GM19099 (cell line): Measurements from ENCODE around the gene ZFAND3.

Experiments
- POLR2A ChIP-seq: IDR thresholded peaks from 3 replicates; pipeline ENCODE4 v1.6.1; 2011; ENCODE audit warnings: low read depth; ENCODE audit not compliant: insufficient read length; ENCODE audit errors: extremely low read depth

The ZFAND3 gene

DNA sequence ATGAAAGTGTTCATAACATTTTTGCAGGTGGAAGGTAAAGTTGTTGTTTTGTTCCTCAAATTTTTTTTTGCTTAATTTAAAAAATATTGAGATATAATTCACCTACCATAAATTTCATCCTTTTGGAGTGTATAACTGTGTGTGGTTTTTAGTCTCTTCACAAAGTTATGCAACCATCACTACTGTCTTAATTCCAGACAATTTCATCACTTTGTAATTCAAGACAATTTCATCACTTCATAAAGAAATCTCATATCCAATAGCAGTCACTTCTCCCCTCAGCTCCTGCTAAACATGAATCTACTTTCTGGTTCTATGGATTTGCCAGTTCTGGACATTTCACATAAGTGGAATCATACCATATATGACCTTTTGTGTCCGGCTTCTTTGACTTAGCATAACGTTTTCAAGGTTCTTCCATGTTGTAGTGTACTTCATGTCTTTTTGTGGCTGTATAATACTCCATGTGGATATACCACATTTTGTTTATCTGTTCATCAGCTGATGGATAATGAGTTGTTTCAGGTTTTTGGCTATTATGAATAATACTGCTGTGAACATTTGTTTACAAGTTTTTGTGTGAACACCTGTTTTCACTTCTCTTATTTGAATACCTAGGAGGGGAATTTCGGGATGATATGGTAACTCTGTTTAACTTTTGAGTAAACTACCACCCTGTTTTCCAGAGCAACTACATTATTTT lies 18.8 kb downstream of the ZFAND3 start:
- no peak for TF ChIP-seq POLR2A

DNA sequence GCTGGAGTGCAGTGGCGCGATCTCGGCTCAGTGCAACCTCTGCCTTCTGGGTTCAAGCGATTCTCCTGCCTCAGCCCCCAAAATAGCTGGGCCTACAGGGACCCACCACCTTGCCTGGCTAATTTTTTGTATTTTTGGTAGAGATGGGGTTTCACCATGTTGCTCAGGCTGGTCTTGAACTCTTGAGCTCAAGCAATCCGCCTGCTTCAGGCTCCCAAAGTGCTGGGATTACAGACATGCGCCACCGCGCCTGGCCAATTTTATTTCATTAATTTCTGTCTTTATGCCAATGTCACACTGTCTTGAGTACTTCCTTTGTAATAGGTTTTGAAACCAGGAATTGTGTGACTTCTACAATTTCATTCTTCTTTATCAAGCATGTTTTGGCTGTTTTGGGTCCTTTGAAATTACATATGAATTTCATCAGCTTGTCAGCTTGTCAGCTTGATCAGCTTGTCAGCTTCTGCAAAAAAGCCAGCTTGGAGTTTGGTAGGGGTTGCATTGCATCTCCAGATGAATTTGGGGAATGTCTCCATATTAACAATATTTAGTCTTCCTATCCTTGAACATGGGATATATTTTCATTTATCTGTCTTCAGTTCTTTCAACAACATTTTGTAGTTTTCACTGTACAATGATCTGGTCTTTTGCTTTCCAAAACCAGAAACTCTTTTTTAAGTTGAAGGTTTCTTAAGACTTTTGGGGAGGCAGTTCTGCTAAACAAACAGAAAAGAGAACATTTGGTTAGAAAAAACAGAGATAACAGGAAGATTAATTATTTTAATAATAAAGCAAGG lies 20.8 kb downstream of the ZFAND3 start:
- TF ChIP-seq POLR2A = no peak

DNA sequence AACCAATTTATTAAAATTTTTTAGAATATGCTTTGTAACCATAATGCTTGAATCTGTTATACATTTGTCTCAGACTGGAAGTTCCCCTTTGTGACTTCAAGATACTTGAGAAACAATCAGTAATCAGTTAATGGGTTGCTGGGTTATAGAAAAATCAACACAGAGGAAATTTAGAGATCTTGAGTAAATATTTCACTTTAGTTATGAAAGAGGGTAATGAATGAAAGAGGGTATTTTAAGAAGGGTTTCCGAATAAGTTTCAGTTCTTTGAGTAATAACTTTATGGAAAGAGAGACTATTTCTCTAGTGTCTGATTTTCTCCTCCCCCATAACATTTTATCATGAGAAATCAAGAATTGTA lies 21.4 kb downstream of the ZFAND3 start:
- no peak for TF ChIP-seq POLR2A

DNA sequence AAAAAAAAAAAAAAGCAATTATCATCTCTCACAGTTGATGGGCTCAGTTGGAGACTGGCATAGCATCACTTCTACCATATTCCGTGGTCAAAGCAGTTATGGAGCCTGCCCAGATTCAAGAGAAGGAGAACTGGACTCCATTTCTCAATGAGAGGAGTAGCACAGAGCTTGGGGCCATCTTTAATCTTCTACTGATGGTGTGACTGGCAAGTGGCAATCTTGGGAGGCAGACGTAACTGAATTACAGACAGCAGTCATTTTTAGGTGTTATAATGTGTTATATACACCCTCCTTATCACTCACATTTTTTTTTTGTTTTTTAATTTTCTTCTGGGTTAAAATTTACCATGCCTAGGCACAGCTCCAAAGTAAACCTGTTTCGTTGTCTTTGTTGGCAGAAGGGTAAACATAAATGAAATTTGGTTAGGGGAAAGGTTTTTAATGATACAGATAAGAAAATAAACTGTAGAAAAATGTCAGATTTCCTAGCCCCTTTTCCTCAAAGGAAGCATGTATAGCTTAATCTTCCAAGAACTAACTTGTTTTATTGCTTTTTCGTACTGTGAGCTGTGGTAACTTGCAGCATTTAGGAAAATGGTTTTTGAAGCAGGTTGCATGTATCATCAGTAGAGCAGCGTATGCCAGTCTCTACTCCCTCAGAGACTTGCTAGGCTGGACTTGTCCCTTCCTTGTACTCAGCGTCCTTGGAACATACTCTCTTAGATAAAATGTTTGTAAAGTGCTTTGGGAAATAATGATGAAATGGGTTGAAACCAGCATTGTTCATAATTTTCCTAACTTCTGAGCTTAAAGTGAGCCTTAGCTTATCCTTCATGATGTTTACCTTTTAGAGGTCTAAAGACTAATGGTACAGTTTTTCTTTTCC lies 25.7 kb downstream of the ZFAND3 start:
- TF ChIP-seq POLR2A = no peak

DNA sequence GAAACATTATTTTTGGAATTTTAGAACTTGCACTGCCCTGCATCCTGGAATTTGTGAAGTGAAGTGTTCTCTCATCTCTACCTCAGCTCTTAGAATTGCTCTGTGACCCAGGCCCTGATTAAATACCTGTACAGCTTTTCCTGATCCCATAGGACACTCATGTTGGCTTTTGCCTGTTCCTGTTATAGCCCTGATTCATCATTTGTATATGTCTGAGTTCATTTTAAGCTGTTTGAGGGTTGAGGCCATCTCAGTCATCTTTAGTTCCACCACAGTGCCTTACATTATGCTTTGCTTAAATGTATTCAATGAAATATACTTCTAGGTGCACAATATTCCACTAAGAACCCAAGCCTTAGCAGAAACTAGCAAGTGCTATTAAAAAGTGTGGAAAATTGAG lies 26.4 kb downstream of the ZFAND3 start:
- TF ChIP-seq POLR2A = no peak

DNA sequence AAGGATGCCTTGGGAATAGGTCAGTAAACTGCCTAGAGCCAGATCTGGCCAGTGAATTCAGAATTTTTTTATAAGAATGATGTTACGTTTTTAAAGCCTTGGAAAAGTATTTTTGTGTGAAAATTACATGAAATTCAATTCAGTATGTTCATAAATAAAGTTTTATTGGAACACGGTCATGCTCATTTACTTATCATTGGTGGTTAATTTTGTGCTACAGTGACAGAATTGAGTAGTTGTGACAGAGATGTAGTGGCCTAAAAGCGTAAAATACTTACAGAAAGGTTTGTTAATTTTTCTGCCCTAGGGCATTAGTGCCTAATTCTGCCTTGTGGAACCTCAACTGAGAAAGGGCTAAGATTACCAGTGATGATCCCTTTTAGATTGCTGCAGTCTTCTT lies 28.2 kb downstream of the ZFAND3 start:
- no peak for TF ChIP-seq POLR2A

DNA sequence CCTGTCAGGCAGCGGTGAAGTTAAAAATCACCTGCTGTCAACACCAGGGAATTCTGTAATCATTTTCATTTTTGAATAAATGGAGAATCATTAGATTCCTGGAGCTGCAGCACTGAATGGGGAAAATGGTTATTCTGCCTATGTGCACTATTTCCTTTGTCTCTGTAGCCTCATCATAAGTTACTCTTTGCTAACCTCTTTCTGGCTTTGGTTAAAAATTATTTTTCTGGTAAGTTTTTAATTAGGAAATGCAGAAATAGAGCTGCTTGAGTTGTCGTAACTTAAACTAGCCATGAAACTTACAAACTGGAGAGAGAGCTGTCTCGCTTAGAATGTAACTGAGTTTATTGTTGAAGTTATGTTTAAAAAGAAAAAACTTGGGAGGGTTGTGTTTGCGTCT lies 28.8 kb downstream of the ZFAND3 start:
- TF ChIP-seq POLR2A = no peak

DNA sequence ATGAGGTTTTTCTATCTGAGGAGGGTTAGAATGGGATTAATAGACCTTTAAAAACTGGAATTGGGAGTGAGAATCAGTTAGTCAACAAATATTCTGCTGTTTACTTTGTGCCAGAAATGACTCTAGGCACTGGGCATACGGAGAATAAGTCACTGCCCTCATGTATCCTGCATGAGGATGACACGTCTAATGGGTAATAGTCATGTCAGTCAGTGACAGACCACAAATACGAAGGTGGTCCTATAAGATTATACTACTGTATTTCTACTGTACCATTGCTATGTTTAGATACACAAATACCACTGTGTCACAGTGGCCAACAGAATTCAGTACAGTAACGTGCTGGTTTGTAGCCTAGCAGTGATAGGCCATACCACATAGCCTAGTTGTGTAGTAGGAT lies 30.7 kb downstream of the ZFAND3 start:
- TF ChIP-seq POLR2A = no peak

DNA sequence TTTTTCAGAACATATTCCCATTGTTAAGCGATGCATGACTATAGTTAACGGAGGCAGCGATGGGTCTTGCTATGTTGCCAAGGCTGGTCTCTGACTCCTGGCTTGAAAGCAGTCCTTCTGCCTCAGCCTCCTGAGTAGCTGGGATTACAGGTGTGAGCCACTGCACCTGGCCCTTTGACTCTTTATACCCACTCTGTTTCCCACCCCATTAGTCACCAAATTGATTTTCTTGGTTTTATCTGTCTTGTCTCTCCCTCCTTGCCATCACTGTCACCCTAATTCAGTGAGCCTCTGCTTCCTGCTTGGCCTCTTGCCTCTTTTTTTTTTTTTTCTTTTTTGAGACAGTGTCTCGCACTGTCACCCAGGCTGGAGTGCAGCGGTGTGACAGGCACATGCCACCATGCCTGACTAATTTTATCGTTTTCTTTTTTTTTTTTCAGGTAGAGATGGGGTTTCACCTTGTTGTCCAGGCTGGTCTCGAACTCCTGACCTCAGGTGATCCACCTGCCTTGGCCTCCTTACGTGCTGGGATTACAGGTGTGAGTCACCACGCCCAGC lies 31.3 kb downstream of the ZFAND3 start:
- no peak for TF ChIP-seq POLR2A

DNA sequence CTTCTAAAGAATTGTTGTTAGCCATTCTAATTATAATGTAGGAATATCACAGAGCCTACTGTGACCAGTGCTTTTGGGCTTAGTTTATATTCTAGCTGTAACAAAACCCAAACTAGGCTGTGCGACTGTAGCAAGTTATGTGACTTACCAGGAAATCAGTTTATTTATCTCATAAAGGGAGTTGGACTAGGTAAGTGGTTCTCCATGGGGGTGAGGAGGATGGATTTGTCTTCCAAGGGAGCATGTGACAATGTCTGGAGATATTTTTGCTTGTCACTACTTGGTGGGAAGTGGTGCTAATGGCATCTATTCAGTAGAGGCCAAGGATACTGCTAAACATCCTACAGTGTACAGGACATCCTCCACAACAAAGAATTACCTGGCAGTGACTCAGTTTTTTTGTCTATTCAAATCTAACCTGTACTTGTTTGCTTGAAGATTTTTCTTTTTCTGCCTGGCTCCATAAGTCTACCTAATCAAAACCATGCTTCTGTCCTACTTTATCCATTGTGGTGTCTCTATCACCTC lies 32.5 kb downstream of the ZFAND3 start:
- no peak for TF ChIP-seq POLR2A

DNA sequence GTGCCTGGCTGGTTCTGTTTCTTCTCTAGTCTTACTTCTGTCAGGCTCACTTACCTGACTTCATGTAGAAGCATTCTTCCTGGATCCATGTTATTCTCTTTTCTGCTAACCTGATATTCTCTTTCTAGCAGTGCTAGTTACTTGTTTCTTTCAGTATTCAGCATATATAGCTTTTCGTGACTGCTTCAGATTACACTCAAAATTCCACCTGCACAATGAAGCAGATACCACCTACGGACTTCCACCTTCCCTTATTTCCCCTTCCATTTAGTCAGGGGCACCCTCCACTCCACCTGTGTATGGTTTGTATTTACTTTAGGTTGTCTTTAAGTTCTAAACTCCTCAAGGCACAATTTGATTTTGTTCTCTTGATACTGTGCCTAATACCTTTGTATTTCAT lies 36.8 kb downstream of the ZFAND3 start:
- TF ChIP-seq POLR2A = no peak

DNA sequence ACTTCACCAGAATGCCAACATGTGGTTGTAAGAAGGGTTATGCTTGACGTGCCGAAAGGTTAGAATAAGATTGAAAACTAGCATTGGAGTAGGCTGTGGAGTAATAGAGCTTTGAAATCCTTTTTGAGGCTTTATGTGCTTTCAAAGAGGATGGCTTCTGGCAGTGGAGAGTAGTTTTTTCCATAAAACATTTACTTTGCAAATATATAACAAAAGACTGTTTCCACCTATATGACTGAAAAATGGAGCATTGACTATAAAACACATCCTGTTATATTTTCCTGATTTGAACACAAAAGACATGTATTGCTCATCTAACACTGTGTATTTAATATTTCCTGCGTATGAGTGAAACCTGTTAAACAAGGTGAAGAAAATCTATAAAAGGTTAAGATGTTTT lies 38.8 kb downstream of the ZFAND3 start:
- TF ChIP-seq POLR2A = no peak

DNA sequence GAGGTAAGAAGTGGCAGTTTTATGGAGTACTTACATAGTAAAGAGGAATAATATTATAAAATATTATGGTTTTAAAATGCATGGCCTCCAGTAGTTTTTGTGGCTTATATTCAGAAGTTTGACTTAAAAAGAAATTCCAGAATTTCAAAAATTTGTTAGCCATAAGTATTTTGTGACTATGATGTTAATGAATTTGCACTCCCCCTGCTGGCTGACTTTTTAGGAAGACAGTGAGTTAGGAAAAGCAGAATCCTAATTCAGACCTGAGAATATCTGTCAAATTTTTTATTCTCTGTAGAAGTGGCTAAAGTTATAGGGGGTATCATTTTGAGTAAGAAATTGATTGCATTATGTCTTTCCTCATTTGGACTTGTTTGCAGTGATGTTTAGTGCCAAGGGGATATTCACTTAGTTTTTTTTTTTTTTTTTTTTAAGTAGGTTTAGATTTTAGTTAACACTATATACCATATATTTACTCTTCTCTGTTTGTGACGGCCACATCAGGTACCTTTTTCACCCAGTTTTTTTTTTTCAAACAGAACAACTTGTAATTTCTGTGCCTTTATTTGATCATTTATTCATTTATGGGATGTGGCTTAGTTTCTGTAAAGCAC lies 40.8 kb downstream of the ZFAND3 start:
- no peak for TF ChIP-seq POLR2A

DNA sequence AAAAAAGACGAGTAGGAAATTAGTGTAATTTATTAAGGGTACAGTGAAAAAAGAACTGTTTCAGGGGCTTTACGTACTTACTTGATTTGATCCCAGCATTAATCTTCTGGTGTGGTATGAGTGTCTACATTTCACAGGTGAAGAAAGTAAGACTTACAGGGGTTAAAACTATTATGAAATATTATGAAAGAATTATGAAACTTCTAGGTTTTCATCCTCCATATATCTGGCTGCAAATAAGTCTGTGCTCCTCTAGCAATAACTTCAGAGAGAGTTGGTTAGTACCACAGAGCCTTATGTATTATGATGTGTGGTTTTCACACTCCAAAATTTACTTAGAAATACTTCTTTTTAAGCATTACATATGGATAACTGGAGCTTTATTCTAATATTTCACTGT lies 41.9 kb downstream of the ZFAND3 start:
- no peak for TF ChIP-seq POLR2A

DNA sequence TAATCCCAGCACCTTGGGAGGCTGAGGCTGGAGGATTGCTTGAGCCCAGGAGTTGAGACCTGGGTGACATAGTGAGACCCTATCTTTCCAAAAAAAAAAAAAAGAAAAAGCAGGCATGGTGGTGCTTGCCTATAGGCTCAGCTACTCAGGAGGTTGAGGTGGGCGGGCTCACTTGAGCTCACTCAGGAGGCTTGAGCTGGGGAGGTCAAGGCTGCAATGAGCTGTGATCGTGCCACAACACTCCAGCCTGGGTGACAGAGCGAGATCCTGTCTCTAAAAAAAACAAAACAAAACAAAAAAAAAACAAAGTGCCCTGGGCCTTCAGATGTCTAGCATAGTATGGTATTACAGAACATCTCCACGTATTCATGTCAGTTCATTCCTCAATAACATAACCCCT lies 42.9 kb downstream of the ZFAND3 start:
- TF ChIP-seq POLR2A = no peak
